Measurements from ENCODE around the gene ANKRD63.

GRCh38 chr15:40255033-40255432 lies 27.8 kb downstream of the ANKRD63 start:
- no peak for TF ChIP-seq ATF3 (CRISPR knock-in tag; conservative IDR thresholded peaks at IDR 0.05)
- TF ChIP-seq GABPB1 (CRISPR knock-in tag; IDR thresholded peaks at IDR 0.05): no peak
- TF ChIP-seq ZNF396 (CRISPR knock-in tag; IDR thresholded peaks at IDR 0.05; ENCODE audit: borderline replicate concordance): no peak
- no peak for TF ChIP-seq CTCF (IDR thresholded peaks at IDR 0.05)
- no peak for TF ChIP-seq ZNF138 (CRISPR knock-in tag; conservative IDR thresholded peaks at IDR 0.05)
- TF ChIP-seq IRF1 (CRISPR knock-in tag; IDR thresholded peaks at IDR 0.05): no peak
- no peak for TF ChIP-seq CREM (CRISPR knock-in tag; IDR thresholded peaks at IDR 0.05)
- no peak for TF ChIP-seq NFE2L1 (CRISPR knock-in tag; IDR thresholded peaks at IDR 0.05)
- TF ChIP-seq AFF4 (CRISPR knock-in tag; IDR thresholded peaks at IDR 0.05; ENCODE audit: borderline replicate concordance): no peak
- no peak for TF ChIP-seq ZNF425 (CRISPR knock-in tag; conservative IDR thresholded peaks at IDR 0.05)
- TF ChIP-seq RORB (CRISPR knock-in tag; IDR thresholded peaks at IDR 0.05): no peak
- TF ChIP-seq MAX (CRISPR knock-in tag; IDR thresholded peaks at IDR 0.05): no peak
